Thymus (tissue), 11 donors: ENCODE data around the gene LRRC3. TPM values are rescaled to one million over a fixed set of nuclear protein-coding genes. Genes with fewer than 3 reads are reported as not detected.

ENCODE experiments used
- DNase-seq, 9 donors: peaks; one replicate each; pipeline ENCODE4 v3.0.0-alpha.2; 2013; ENCODE audit warnings: low spot score in 9 of 9, low read depth in 6 of 9, missing footprints in 1 of 9
- H3K27ac ChIP-seq, 2 donors: one replicate each; pipeline ENCODE4 v1.5.1; 2013; ENCODE audit warnings: control low read depth in 1 of 2, low read depth in 1 of 2, low read length in 1 of 2, mild to moderate bottlenecking in 1 of 2, moderate library complexity in 1 of 2
- H3K27me3 ChIP-seq, 2 donors: one replicate each; pipeline ENCODE4 v1.5.1; 2013; ENCODE audit warnings: low read length in 1 of 2; ENCODE audit not compliant: control insufficient read depth in 2 of 2, insufficient read depth in 1 of 2
- H3K36me3 ChIP-seq, 2 donors: one replicate each; pipeline ENCODE4 v1.5.1; 2013; ENCODE audit warnings: low read length in 1 of 2, mild to moderate bottlenecking in 1 of 2, moderate library complexity in 1 of 2; ENCODE audit not compliant: control insufficient read depth in 2 of 2, insufficient read depth in 2 of 2
- H3K4me1 ChIP-seq, 2 donors: one replicate each; pipeline ENCODE4 v1.5.1; 2013; ENCODE audit warnings: low read length in 2 of 2; ENCODE audit not compliant: control insufficient read depth in 2 of 2, insufficient read depth in 2 of 2
- H3K4me3 ChIP-seq, 2 donors: one replicate each; pipeline ENCODE4 v1.5.1; 2013; ENCODE audit warnings: low read length in 2 of 2, control low read depth in 1 of 2, mild to moderate bottlenecking in 1 of 2
- H3K9me3 ChIP-seq, 2 donors: one replicate each; pipeline ENCODE4 v1.5.1; 2013; ENCODE audit warnings: low read length in 1 of 2, mild to moderate bottlenecking in 1 of 2; ENCODE audit not compliant: control insufficient read depth in 2 of 2, insufficient read depth in 1 of 2
- WGBS: extraction: QIAGEN DNeasy Blood & Tissue Kit; methylation state at CpG from one replicate; pipeline ENCODE4 v1.1.7; 2013; 5-methylcytosine and 5-hydroxymethylcytosine counted together
- polyA plus RNA-seq: library from polyadenylated mRNA; stranded (reverse); fragments of 200-250 nt; gene quantifications from one replicate; pipeline ENCODE4 v1.2.3, GENCODE V29; 2013
- total RNA-seq: library from RNA; stranded (reverse); fragments of 120-200 nt; gene quantifications from one replicate; pipeline ENCODE4 v1.2.4, GENCODE V29; 2013
- donor health status: healthy.

Gene LRRC3
- total and polyA plus RNA-seq, 2 donors: 0.24 to 0.55 TPM

DNA sequence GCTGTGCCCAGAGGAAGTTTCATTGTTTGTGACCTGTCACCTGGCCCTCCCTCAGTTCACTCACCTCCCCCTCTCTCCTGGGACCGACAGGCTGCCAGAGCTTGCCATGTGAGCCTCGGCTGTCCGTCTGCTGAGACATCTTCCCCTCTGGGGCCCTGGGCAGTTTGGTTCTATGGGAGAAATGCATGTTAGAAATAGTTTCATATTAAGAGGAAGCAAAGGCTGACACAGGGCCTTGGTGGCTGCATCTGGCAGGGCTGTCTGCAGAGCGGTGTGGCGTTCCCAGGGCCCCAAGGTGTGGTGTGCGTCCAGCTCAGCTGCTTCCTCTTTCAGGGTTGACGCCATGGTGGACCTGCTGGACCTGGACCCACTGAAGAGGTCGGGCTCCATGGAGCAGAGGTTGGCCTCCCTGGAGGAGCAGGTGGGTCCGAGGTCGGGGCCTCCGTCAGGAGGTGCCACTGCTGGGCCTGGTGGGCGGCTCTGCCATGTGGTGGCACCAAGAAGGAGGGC is 31.9 kb upstream of the LRRC3 start:
- 93% methylated on average over 12 of the region's 12 CpGs for WGBS
- DNase-seq: no peak
- H3K27ac ChIP-seq: no peak overlapping the region

GRCh38 chr21:44423941-44424607 is 31.2 kb upstream of the LRRC3 start:
- no peaks in the 10 kb centered on the region for H3K4me1 ChIP-seq

More for the DNA sequence above, 31.9 kb upstream of the LRRC3 start:
- Histone ChIP-seq H3K4me3 (no peak overlapping the region), H3K36me3 (peaks cover 4 to 8% of the 10 kb centered on the region in 2 donors), H3K9me3 (peaks cover 1 to 19% of the 10 kb centered on the region in 2 donors), H3K27me3 (no peaks in the 10 kb centered on the region), H3K4me1 (no peaks in the 10 kb centered on the region)

GRCh38 chr21:44424608-44425306 is 30.6 kb upstream of the LRRC3 start:
- H3K36me3 ChIP-seq: no peaks in the 10 kb centered on the region
- no peaks in the 10 kb centered on the region for H3K4me1 ChIP-seq
- WGBS: 91% methylated on average over 30 of the region's 30 CpGs
- peaks cover 0 to 16% of the 10 kb centered on the region in 2 donors for H3K9me3 ChIP-seq
- no peaks in the 10 kb centered on the region for H3K27me3 ChIP-seq
- no peak for DNase-seq
- no peak overlapping the region for H3K27ac ChIP-seq
- no peak overlapping the region for H3K4me3 ChIP-seq

More at GRCh38 chr21:44423941-44424607, 31.2 kb upstream of the LRRC3 start:
- DNase-seq: no peak
- H3K27me3 ChIP-seq: no peaks in the 10 kb centered on the region
- peaks cover under 1% of the 10 kb centered on the region in 2 donors for H3K36me3 ChIP-seq
- H3K27ac ChIP-seq: no peak overlapping the region
- H3K4me3 ChIP-seq: no peak overlapping the region
- 89% methylated on average over 17 of the region's 17 CpGs for WGBS
- peaks cover 0 to 17% of the 10 kb centered on the region in 2 donors for H3K9me3 ChIP-seq

GRCh38 chr21:44425307-44425894 is 29.9 kb upstream of the LRRC3 start:
- DNase-seq: no peak
- H3K4me3 ChIP-seq: no peak overlapping the region
- no peaks in the 10 kb centered on the region for H3K36me3 ChIP-seq
- no peaks in the 10 kb centered on the region for H3K27me3 ChIP-seq
- peaks cover 0 to 16% of the 10 kb centered on the region in 2 donors for H3K9me3 ChIP-seq
- 94% methylated on average over 40 of the region's 40 CpGs for WGBS
- H3K27ac ChIP-seq: no peak overlapping the region
- no peaks in the 10 kb centered on the region for H3K4me1 ChIP-seq

DNA sequence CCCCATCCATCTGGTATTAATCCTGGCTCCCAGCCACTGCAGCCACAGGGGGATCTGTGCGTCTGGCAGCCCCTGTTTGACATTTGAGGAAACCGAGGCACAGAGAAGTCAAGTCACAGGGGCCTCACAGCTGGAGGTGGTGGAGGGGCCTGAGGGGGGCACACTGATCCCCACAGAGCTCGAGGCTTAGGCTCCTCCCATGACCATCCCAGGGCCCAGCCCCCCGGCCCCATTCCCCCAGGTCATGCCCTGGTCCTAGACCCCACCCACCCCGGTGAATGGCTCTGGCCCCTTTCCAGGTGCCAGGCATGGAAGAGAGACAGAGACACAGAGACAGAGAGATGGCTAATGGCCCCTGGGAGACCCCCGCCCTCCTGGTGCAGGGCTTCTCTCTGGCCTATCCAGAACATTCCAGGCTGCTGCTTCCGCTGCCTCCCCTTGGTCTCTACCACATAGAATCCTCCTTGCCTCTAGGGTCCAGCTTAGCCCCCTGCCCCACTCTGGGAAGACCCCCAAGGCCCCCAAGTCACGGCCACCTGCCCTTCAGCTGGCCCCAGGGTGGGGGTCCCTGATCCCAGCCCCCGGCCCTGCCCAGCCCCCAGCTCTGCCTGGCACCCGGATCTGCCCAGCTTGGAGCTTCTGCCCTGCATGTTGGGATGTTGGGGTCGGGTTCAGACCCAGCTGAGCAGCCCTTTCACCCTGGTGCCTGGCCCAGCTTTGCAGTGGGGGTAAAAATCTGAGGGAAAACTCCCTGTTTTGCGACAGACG is 29.2 kb upstream of the LRRC3 start:
- no peak for DNase-seq
- Histone ChIP-seq H3K27me3 (no peaks in the 10 kb centered on the region), H3K9me3 (peaks cover 0 to 16% of the 10 kb centered on the region in 2 donors), H3K27ac (no peak overlapping the region), H3K36me3 (no peaks in the 10 kb centered on the region), H3K4me3 (no peak overlapping the region), H3K4me1 (no peaks in the 10 kb centered on the region)
- 95% methylated on average over 13 of the region's 13 CpGs for WGBS

DNA sequence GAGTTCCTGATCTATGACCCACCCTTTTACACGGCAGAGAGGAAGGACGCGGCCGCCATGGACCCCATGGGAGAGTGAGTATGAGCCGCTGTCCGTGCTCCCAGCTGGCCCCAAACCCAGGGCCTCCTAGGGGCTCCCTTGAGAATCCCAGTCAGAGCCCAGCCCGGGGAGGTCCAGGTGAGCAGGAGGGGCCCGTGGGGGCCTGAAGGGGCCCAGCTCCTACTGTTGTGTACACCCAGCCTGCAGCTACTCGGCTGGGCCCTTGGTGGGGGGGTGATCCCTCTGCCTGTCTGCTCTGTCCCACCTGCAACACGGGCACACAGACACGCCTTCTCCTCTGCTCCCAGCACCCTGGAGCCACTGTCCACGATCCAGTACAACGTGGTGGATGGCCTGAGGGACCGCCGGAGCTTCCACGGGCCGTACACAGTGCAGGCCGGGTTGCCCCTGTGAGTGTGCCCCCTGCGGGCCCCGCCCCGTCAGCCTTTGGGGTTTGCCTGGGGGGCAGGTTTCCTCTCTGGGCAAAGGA is 28.6 kb upstream of the LRRC3 start:
- 93% methylated on average over 21 of the region's 21 CpGs for WGBS
- Histone ChIP-seq H3K27me3 (no peaks in the 10 kb centered on the region), H3K4me3 (no peak overlapping the region), H3K4me1 (no peaks in the 10 kb centered on the region), H3K27ac (no peak overlapping the region), H3K9me3 (peaks cover 0 to 19% of the 10 kb centered on the region in 2 donors), H3K36me3 (no peaks in the 10 kb centered on the region)
- DNase-seq: no peak

GRCh38 chr21:44427241-44428120 is 27.8 kb upstream of the LRRC3 start:
- Histone ChIP-seq H3K9me3 (peaks cover 0 to 19% of the 10 kb centered on the region in 2 donors), H3K36me3 (no peaks in the 10 kb centered on the region), H3K27me3 (no peaks in the 10 kb centered on the region), H3K4me3 (no peak overlapping the region), H3K27ac (no peak overlapping the region), H3K4me1 (no peaks in the 10 kb centered on the region)
- no peak for DNase-seq
- 94% methylated on average over 28 of the region's 28 CpGs for WGBS
